Neuronal stem cell (in vitro differentiated cells): Measurements from ENCODE around the gene NUP93.

Experiments
- DNase-seq: peaks from one replicate; pipeline ENCODE4 v3.0.0-alpha.2; 2013; ENCODE audit warnings: low spot score
- H2AFZ ChIP-seq: one replicate; pipeline ENCODE4 v1.6.1; 2013; ENCODE audit warnings: mild to moderate bottlenecking, low read length, inconsistent platforms
- H2AK5ac ChIP-seq: 2 replicates; pipeline ENCODE4 v1.6.1; 2013; ENCODE audit warnings: low read depth, mild to moderate bottlenecking, inconsistent platforms, low read length, moderate library complexity, mixed read lengths
- H2BK120ac ChIP-seq: 2 replicates; pipeline ENCODE4 v1.6.1; 2013; ENCODE audit warnings: low read depth, mild to moderate bottlenecking, inconsistent platforms, low read length, moderate library complexity, mixed read lengths
- H2BK12ac ChIP-seq: one replicate; pipeline ENCODE4 v1.6.1; 2013; ENCODE audit warnings: low read length, inconsistent platforms
- H2BK15ac ChIP-seq: 2 replicates; pipeline ENCODE4 v1.6.1; 2013; ENCODE audit warnings: mild to moderate bottlenecking, low read length, inconsistent platforms, mixed read lengths
- H2BK5ac ChIP-seq: one replicate; pipeline ENCODE4 v1.6.1; 2013; ENCODE audit warnings: inconsistent platforms, mild to moderate bottlenecking, low read length, moderate library complexity
- H3K14ac ChIP-seq: one replicate; pipeline ENCODE4 v1.6.1; 2013; ENCODE audit warnings: low read length, inconsistent platforms
- H3K18ac ChIP-seq: 2 replicates; pipeline ENCODE4 v1.6.1; 2013; ENCODE audit warnings: low read length, inconsistent platforms
- H3K23ac ChIP-seq: 2 replicates; pipeline ENCODE4 v1.6.1; 2013; ENCODE audit warnings: low read depth, mild to moderate bottlenecking, mixed read lengths, low read length, inconsistent platforms; ENCODE audit not compliant: poor library complexity
- H3K27ac ChIP-seq: replicated peaks from 3 replicates; pipeline ENCODE4 v1.5.1; 2013; ENCODE audit warnings: low read length, inconsistent platforms
- H3K27me3 ChIP-seq, 3 experiments: 2 replicates each; pipeline ENCODE4 v1.6.1; 2013; ENCODE audit warnings: low read length in 3 of 3, mild to moderate bottlenecking in 2 of 3, inconsistent platforms in 1 of 3, low read depth in 1 of 3, mixed read lengths in 1 of 3, moderate library complexity in 1 of 3; ENCODE audit not compliant: control insufficient read depth in 3 of 3, insufficient read depth in 3 of 3
- H3K36me3 ChIP-seq, 2 donors: replicated peaks in 1 of 2; 2 replicates each; pipeline ENCODE4 v1.6.1; 2013; ENCODE audit warnings: low read length in 2 of 2; ENCODE audit not compliant: control insufficient read depth in 2 of 2, insufficient read depth in 2 of 2
- H3K4ac ChIP-seq: 2 replicates; pipeline ENCODE4 v1.6.1; 2013; ENCODE audit warnings: inconsistent platforms, mild to moderate bottlenecking, low read length, moderate library complexity
- H3K4me1 ChIP-seq, 2 donors: 1 replicate in 1 of 2; 2 replicates in 1 of 2; pipeline ENCODE4 v1.6.1; 2013; ENCODE audit warnings: low read length in 2 of 2, low read depth in 1 of 2; ENCODE audit not compliant: control insufficient read depth in 2 of 2, insufficient read depth in 1 of 2
- H3K4me2 ChIP-seq: one replicate; pipeline ENCODE4 v1.6.1; 2013; ENCODE audit warnings: mild to moderate bottlenecking, low read length, inconsistent platforms; ENCODE audit not compliant: insufficient read depth, poor library complexity, severe bottlenecking
- H3K4me3 ChIP-seq, 2 donors: 2 replicates each; pipeline ENCODE4 v1.5.1; 2013; ENCODE audit warnings: low read length in 2 of 2, mild to moderate bottlenecking in 2 of 2, inconsistent platforms in 1 of 2, moderate library complexity in 1 of 2
- H3K79me1 ChIP-seq: one replicate; pipeline ENCODE4 v1.6.1; 2013; ENCODE audit warnings: low read depth, mild to moderate bottlenecking, inconsistent platforms, low read length, moderate library complexity
- H3K9ac ChIP-seq: one replicate; pipeline ENCODE4 v1.6.1; 2013; ENCODE audit warnings: mild to moderate bottlenecking, low read depth, low read length, inconsistent platforms; ENCODE audit not compliant: poor library complexity
- H3K9me3 ChIP-seq, 2 donors: replicated peaks in 1 of 2; 2 replicates each; pipeline versions ENCODE3 to v1.6.1; 2013; ENCODE audit warnings: low read length in 2 of 2, mild to moderate bottlenecking in 2 of 2, inconsistent platforms in 1 of 2, low read depth in 1 of 2, mixed read lengths in 1 of 2, moderate library complexity in 1 of 2; ENCODE audit not compliant: control insufficient read depth in 2 of 2, insufficient read depth in 1 of 2
- H4K8ac ChIP-seq: one replicate; pipeline ENCODE4 v1.6.1; 2013; ENCODE audit warnings: low read depth, mild to moderate bottlenecking, inconsistent platforms, low read length, moderate library complexity
- H4K91ac ChIP-seq: one replicate; pipeline ENCODE4 v1.6.1; 2013; ENCODE audit warnings: low read length, low read depth, mild to moderate bottlenecking, inconsistent platforms; ENCODE audit not compliant: poor library complexity
- WGBS, 2 donors: extraction: QIAGEN DNeasy Blood & Tissue Kit; methylation state at CpG; one replicate each; pipeline ENCODE4 v1.1.7; 2013; ENCODE audit warnings: missing lambda C conversion rate in 2 of 2, mixed read lengths in 1 of 2; ENCODE audit not compliant: insufficient read length in 2 of 2, insufficient replicate concordance in 1 of 2; ENCODE audit errors: extremely low coverage in 2 of 2; 5-methylcytosine and 5-hydroxymethylcytosine counted together

Gene NUP93

GRCh38 chr16:56780646-56781045 is 50.7 kb downstream of the NUP93 start:
- Histone ChIP-seq H2BK120ac (no peak overlapping the region), H3K9ac (no peak overlapping the region), H3K4me1 (peaks cover 18 to 28% of the 10 kb centered on the region in 2 donors), H3K27me3 (no peaks in the 10 kb centered on the region), H2AK5ac (no peak overlapping the region), H2BK5ac (no peak overlapping the region), H2BK15ac (no peak overlapping the region), H3K79me1 (no peaks in the 10 kb centered on the region), H3K4ac (no peak overlapping the region), H3K14ac (no peak overlapping the region), H4K91ac (no peak overlapping the region), H3K27ac (no peak overlapping the region), H3K4me2 (no peak overlapping the region), H2BK12ac (no peak overlapping the region), H3K9me3 (no peaks in the 10 kb centered on the region), H3K23ac (no peak overlapping the region), H4K8ac (no peak overlapping the region), H3K4me3 (no peak overlapping the region), H3K18ac (no peak overlapping the region), H3K36me3 (no peaks in the 10 kb centered on the region), H2AFZ (no peak overlapping the region)
- no CpG with 5 or more reads among the region's 3 CpGs for WGBS, 2 donors
- DNase-seq, result no peak

- H2BK120ac ChIP-seq, result no peak overlapping the region
- H3K27me3 ChIP-seq, result no peaks in the 10 kb centered on the region
- no peak overlapping the region for H3K4me3 ChIP-seq
- H2BK5ac ChIP-seq, result no peak overlapping the region
- no peak overlapping the region for H3K14ac ChIP-seq
- H3K27ac ChIP-seq, result no peak overlapping the region
- peaks cover 20 to 31% of the 10 kb centered on the region in 2 donors for H3K4me1 ChIP-seq
- H3K9ac ChIP-seq, result no peak overlapping the region
- H3K4ac ChIP-seq, result no peak overlapping the region
- no peak overlapping the region for H3K4me2 ChIP-seq
- no peak overlapping the region for H2AK5ac ChIP-seq
- no peak overlapping the region for H4K91ac ChIP-seq
- whole genome bisulfite sequencing, 2 donors, result no CpG with 5 or more reads among the region's 6 CpGs
- H3K9me3 ChIP-seq, result no peaks in the 10 kb centered on the region
- H2BK15ac ChIP-seq, result no peak overlapping the region
- H3K36me3 ChIP-seq, result no peaks in the 10 kb centered on the region
- H3K79me1 ChIP-seq, result no peaks in the 10 kb centered on the region
- peak overlapping the region; percentile 42 for H2AFZ ChIP-seq
- DNase-seq, result no peak
- no peak overlapping the region for H4K8ac ChIP-seq
- no peak overlapping the region for H3K23ac ChIP-seq
- no peak overlapping the region for H2BK12ac ChIP-seq
- no peak overlapping the region for H3K18ac ChIP-seq
Measured at GRCh38 chr16:56781528-56781961, 51.6 kb downstream of the NUP93 start.

GRCh38 chr16:56783344-56783743 is 53.4 kb downstream of the NUP93 start:
- Histone ChIP-seq H3K9ac (no peak overlapping the region), H3K9me3 (no peaks in the 10 kb centered on the region), H3K27ac (no peak overlapping the region), H2BK120ac (no peak overlapping the region), H2AK5ac (no peak overlapping the region), H3K14ac (no peak overlapping the region), H2BK15ac (no peak overlapping the region), H4K8ac (no peak overlapping the region), H3K36me3 (no peaks in the 10 kb centered on the region), H3K23ac (no peak overlapping the region), H2BK12ac (no peak overlapping the region), H3K4me2 (no peak overlapping the region), H3K4me3 (no peak overlapping the region), H3K4me1 (peaks cover 25 to 33% of the 10 kb centered on the region in 2 donors), H3K79me1 (no peaks in the 10 kb centered on the region), H2BK5ac (no peak overlapping the region), H4K91ac (no peak overlapping the region), H2AFZ (no peak overlapping the region), H3K18ac (no peak overlapping the region), H3K4ac (no peak overlapping the region), H3K27me3 (no peaks in the 10 kb centered on the region)
- no CpG with 5 or more reads among the region's 5 CpGs for WGBS, 2 donors
- no peak for DNase-seq

GRCh38 chr16:56785317-56785716 is 55.4 kb downstream of the NUP93 start:
- no peak overlapping the region for H3K14ac ChIP-seq
- H2BK15ac ChIP-seq, result no peak overlapping the region
- DNase-seq, result no peak
- H3K79me1 ChIP-seq, result no peaks in the 10 kb centered on the region
- H2BK120ac ChIP-seq, result no peak overlapping the region
- H2AK5ac ChIP-seq, result no peak overlapping the region
- H2BK5ac ChIP-seq, result no peak overlapping the region
- no peak overlapping the region for H3K4me2 ChIP-seq
- no peak overlapping the region for H3K9ac ChIP-seq
- H4K91ac ChIP-seq, result no peak overlapping the region
- H3K4me3 ChIP-seq, result no peak overlapping the region
- H3K4ac ChIP-seq, result no peak overlapping the region
- no peak overlapping the region for H3K23ac ChIP-seq
- H4K8ac ChIP-seq, result no peak overlapping the region
- no peaks in the 10 kb centered on the region for H3K9me3 ChIP-seq
- H2AFZ ChIP-seq, result no peak overlapping the region
- WGBS, 2 donors, result no CpG with 5 or more reads among the region's 6 CpGs
- no peaks in the 10 kb centered on the region for H3K27me3 ChIP-seq
- H3K4me1 ChIP-seq, result peaks cover 25 to 29% of the 10 kb centered on the region in 2 donors
- H2BK12ac ChIP-seq, result no peak overlapping the region
- no peak overlapping the region for H3K18ac ChIP-seq
- H3K36me3 ChIP-seq, result no peaks in the 10 kb centered on the region
- no peak overlapping the region for H3K27ac ChIP-seq
